HG02588 (cell line): ENCODE measurements around the gene PHF21A.

ENCODE experiments used
- ATAC-seq: cut with Tn5 transposase; IDR thresholded peaks from one replicate; pipeline ENCODE4 v1.9.1; 2021; ENCODE audit warnings: mild to moderate bottlenecking, moderate library complexity; ENCODE audit not compliant: unreplicated experiment

Gene PHF21A

GRCh38 chr11:46121301-46121723 lies at the start of gene PHF21A:
Gene PHF21A (minus strand): TSS chr11:46121454. CDS start chr11:46084219, 37,235 bp downstream.
- ATAC-seq: peak; percentile 50

- no peak for ATAC-seq
These were observed 49.5 kb upstream of the PHF21A start for GRCh38 chr11:46170797-46171196.

GRCh38 chr11:46162700-46163099 lies 41.4 kb upstream of the PHF21A start:
- ATAC-seq: no peak

- ATAC-seq: no peak
These were observed 39.9 kb upstream of the PHF21A start for GRCh38 chr11:46161201-46161600.

GRCh38 chr11:46160100-46160499 lies 38.8 kb upstream of the PHF21A start:
- ATAC-seq: no peak

- no peak for ATAC-seq
These were observed 38.4 kb upstream of the PHF21A start for GRCh38 chr11:46159680-46160079.

GRCh38 chr11:46149826-46150225 lies 28.6 kb upstream of the PHF21A start:
- no peak for ATAC-seq

- ATAC-seq: no peak
These were observed 28.1 kb upstream of the PHF21A start for GRCh38 chr11:46149342-46149741.

- no peak for ATAC-seq
These were observed 23.5 kb upstream of the PHF21A start for GRCh38 chr11:46144741-46145140.

- ATAC-seq: no peak
These were observed 22.0 kb upstream of the PHF21A start for GRCh38 chr11:46143049-46143806.

- ATAC-seq: no peak
These were observed 21.3 kb upstream of the PHF21A start for GRCh38 chr11:46142561-46142960.

GRCh38 chr11:46141597-46141996 lies 20.3 kb upstream of the PHF21A start:
- ATAC-seq: no peak

- ATAC-seq: no peak
These were observed 13.3 kb upstream of the PHF21A start for GRCh38 chr11:46134540-46134939.

- ATAC-seq: no peak
These were observed 12.8 kb upstream of the PHF21A start for GRCh38 chr11:46134061-46134460.

- no peak for ATAC-seq
These were observed 11.9 kb upstream of the PHF21A start for GRCh38 chr11:46133119-46133518.

- ATAC-seq: no peak
These were observed 9.2 kb upstream of the PHF21A start for GRCh38 chr11:46130286-46130940.

GRCh38 chr11:46129133-46129532 lies 7.9 kb upstream of the PHF21A start:
- no peak for ATAC-seq

GRCh38 chr11:46127150-46127638 lies 5.9 kb upstream of the PHF21A start:
- no peak for ATAC-seq

GRCh38 chr11:46125284-46125683 lies 4.0 kb upstream of the PHF21A start:
- ATAC-seq: no peak

GRCh38 chr11:46122945-46123715 lies 1.9 kb upstream of the PHF21A start:
- no peak for ATAC-seq

GRCh38 chr11:46121724-46122477 lies 647 bp upstream of the PHF21A start:
- ATAC-seq: peak; percentile 44
